ENCODE measurements around the gene OR4D1.
"Not testable (repeated sequence)": the region's sequence is repeated elsewhere in the genome, so short reads cannot be mapped to it uniquely, and the experiment has no call there.

The OR4D1 gene

GRCh38 chr17:58147930-58148434 lies at the start of gene OR4D1:
OR4D1 (plus strand) TSS chr17:58148384; CDS start chr17:58155154, 6,770 bp downstream.
- no peak for DNase-seq (ENCODE audit: low read depth in 1 of 2, low spot score in 1 of 2)

GRCh38 chr17:58100506-58100905 lies 47.7 kb upstream of the OR4D1 start:
- DNase-seq (ENCODE audit: low read depth in 1 of 2, low spot score in 1 of 2), result no peak

GRCh38 chr17:58101898-58102297 lies 46.3 kb upstream of the OR4D1 start:
- DNase-seq (ENCODE audit: low read depth in 1 of 2, low spot score in 1 of 2), result not testable (repeated sequence)

GRCh38 chr17:58105093-58105492 lies 43.1 kb upstream of the OR4D1 start:
- no peak for DNase-seq (ENCODE audit: low read depth in 1 of 2, low spot score in 1 of 2)

GRCh38 chr17:58107306-58107705 lies 40.9 kb upstream of the OR4D1 start:
- DNase-seq (ENCODE audit: low read depth in 1 of 2, low spot score in 1 of 2), result no peak

GRCh38 chr17:58109197-58109596 lies 39.0 kb upstream of the OR4D1 start:
- DNase-seq (ENCODE audit: low read depth in 1 of 2, low spot score in 1 of 2), result no peak

- DNase-seq (ENCODE audit: low read depth in 1 of 2, low spot score in 1 of 2), result no peak
Measured at GRCh38 chr17:58110012-58110411, 38.2 kb upstream of the OR4D1 start.

GRCh38 chr17:58111676-58112075 lies 36.5 kb upstream of the OR4D1 start:
- DNase-seq (ENCODE audit: low read depth in 1 of 2, low spot score in 1 of 2), result no peak

- DNase-seq (ENCODE audit: low read depth in 1 of 2, low spot score in 1 of 2), result peak; percentile 68 to 82
Measured at GRCh38 chr17:58112970-58113631, 35.1 kb upstream of the OR4D1 start.

GRCh38 chr17:58113947-58114346 lies 34.2 kb upstream of the OR4D1 start:
- DNase-seq (ENCODE audit: low read depth in 1 of 2, low spot score in 1 of 2), result no peak

GRCh38 chr17:58117382-58117781 lies 30.8 kb upstream of the OR4D1 start:
- no peak for DNase-seq (ENCODE audit: low read depth in 1 of 2, low spot score in 1 of 2)

- no peak for DNase-seq (ENCODE audit: low read depth in 1 of 2, low spot score in 1 of 2)
Measured at GRCh38 chr17:58119491-58119890, 28.7 kb upstream of the OR4D1 start.

GRCh38 chr17:58120195-58120822 lies 27.9 kb upstream of the OR4D1 start:
- no peak for DNase-seq (ENCODE audit: low read depth in 1 of 2, low spot score in 1 of 2)

- no peak for DNase-seq (ENCODE audit: low read depth in 1 of 2, low spot score in 1 of 2)
Measured at GRCh38 chr17:58121925-58122324, 26.3 kb upstream of the OR4D1 start.

- no peak for DNase-seq (ENCODE audit: low read depth in 1 of 2, low spot score in 1 of 2)
Measured at GRCh38 chr17:58127846-58128245, 20.3 kb upstream of the OR4D1 start.

- DNase-seq (ENCODE audit: low read depth in 1 of 2, low spot score in 1 of 2), result not testable (repeated sequence)
Measured at GRCh38 chr17:58132697-58133096, 15.5 kb upstream of the OR4D1 start.

GRCh38 chr17:58136669-58137279 lies 11.4 kb upstream of the OR4D1 start:
- DNase-seq (ENCODE audit: low read depth in 1 of 2, low spot score in 1 of 2), result no peak

- no peak for DNase-seq (ENCODE audit: low read depth in 1 of 2, low spot score in 1 of 2)
Measured at GRCh38 chr17:58141505-58141904, 6.7 kb upstream of the OR4D1 start.

GRCh38 chr17:58143335-58143734 lies 4.8 kb upstream of the OR4D1 start:
- DNase-seq (ENCODE audit: low read depth in 1 of 2, low spot score in 1 of 2), result not testable (repeated sequence)

- no peak for DNase-seq (ENCODE audit: low read depth in 1 of 2, low spot score in 1 of 2)
Measured at GRCh38 chr17:58144801-58145200, 3.4 kb upstream of the OR4D1 start.

GRCh38 chr17:58148609-58149008 lies 425 bp downstream of the OR4D1 start:
- no peak for DNase-seq (ENCODE audit: low read depth in 1 of 2, low spot score in 1 of 2)

GRCh38 chr17:58150394-58150793 lies 2.2 kb downstream of the OR4D1 start:
- no peak for DNase-seq (ENCODE audit: low read depth in 1 of 2, low spot score in 1 of 2)

Measured in activated T-helper 1 cell treated with anti-CD3 and anti-CD28 coated beads, Interleukin-2, amount 50 U/mL, for 16 hours (primary cell).